K562 (cell line): ENCODE results near the gene AP1AR. TPM values are rescaled to one million over a fixed set of nuclear protein-coding genes. Genes with fewer than 3 reads are reported as not detected.

Source experiments
- ATAC-seq: fragments of 200-7000 bp; cut with Tn5 transposase; 3 replicates; pipeline ENCODE4 v1.9.1; 2020; ENCODE audit warnings: moderate library complexity
- BruUV-seq: library from RNA; stranded (reverse); fragments of 400-500 nt; replicated peaks from 2 replicates; lab custom pipeline; 2021; lab: Mats Ljungman, UMichigan
- CTCF ChIA-PET: fragments of 300-600 bp; formaldehyde crosslinking; extraction: SDS; loops from one replicate; lab custom pipeline; 2021; ENCODE audit warnings: low intra/inter-chr PET ratio; lab: Yijun Ruan, JAX
- POLR2A ChIA-PET: fragments of 300-600, 350-650 bp; sonication (Branson Sonifier 250); formaldehyde crosslinking; extraction: SDS; loops from one replicate; lab custom pipeline; 2021; ENCODE audit warnings: antibody characterized with exemption, inconsistent platforms; lab: Yijun Ruan, JAX
- DNase-seq, 4 experiments: peaks; one replicate each; pipeline versions ENCODE4 v3.0.0 to v3.0.0-alpha.2; 2011 to 2018; ENCODE audit warnings: low spot score in 3 of 4, mixed read lengths in 3 of 4; ENCODE audit errors: extremely low read depth in 1 of 4
- FAIRE-seq: peaks from 2 replicates; lab custom pipeline; 2011; peaks lifted over from hg19 to GRCh38; lab: Jason Lieb, UNC
- H2AFZ ChIP-seq: 2 replicates; pipeline ENCODE4 v1.6.0; 2011; ENCODE audit warnings: low read depth, low read length, control low read depth, inconsistent platforms
- H3K27ac ChIP-seq: fragments of 200-600 bp; 3 replicates; pipeline ENCODE4 v1.8.0; 2011; ENCODE audit warnings: low read depth, mild to moderate bottlenecking, control low read depth, inconsistent platforms, low read length, moderate library complexity, mixed read lengths; ENCODE audit errors: extremely low read depth
- H3K27me3 ChIP-seq, 2 experiments: fragments of 300-600 bp in 1 of 2; 2 replicates in 1 of 2; 3 replicates in 1 of 2; pipeline versions ENCODE4 v1.6.0 to v1.8.0; 2011; ENCODE audit warnings: inconsistent platforms in 2 of 2, low read length in 2 of 2, mild to moderate bottlenecking in 1 of 2, mixed read lengths in 1 of 2, moderate library complexity in 1 of 2; ENCODE audit not compliant: control insufficient read depth in 2 of 2, insufficient read depth in 2 of 2
- H3K36me3 ChIP-seq: fragments of 300-600 bp; 3 replicates; pipeline ENCODE4 v1.8.0; 2011; ENCODE audit warnings: mild to moderate bottlenecking, low read length, inconsistent platforms; ENCODE audit not compliant: control insufficient read depth, insufficient read depth
- H3K4me1 ChIP-seq, 2 experiments: fragments of 200-600 bp in 1 of 2; replicated peaks in 1 of 2; 2 replicates in 1 of 2; 3 replicates in 1 of 2; pipeline versions ENCODE4 v1.5.1 to v1.8.0; 2011; ENCODE audit warnings: inconsistent platforms in 2 of 2, low read length in 2 of 2, mild to moderate bottlenecking in 1 of 2, mixed read lengths in 1 of 2, moderate library complexity in 1 of 2; ENCODE audit not compliant: control insufficient read depth in 2 of 2, insufficient read depth in 2 of 2
- H3K4me2 ChIP-seq: 2 replicates; pipeline ENCODE4 v1.6.1; 2011; ENCODE audit warnings: low read length, control low read depth, inconsistent platforms, mixed read lengths; ENCODE audit not compliant: insufficient read depth
- H3K4me3 ChIP-seq: fragments of 200-600 bp; sonication (generic), shearing (Covaris generic); 2 replicates; pipeline ENCODE4 v1.5.1; 2016; ENCODE audit warnings: control low read depth, inconsistent platforms
- H3K79me2 ChIP-seq: fragments of 200-600 bp; 3 replicates; pipeline ENCODE4 v1.8.0; 2011; ENCODE audit warnings: low read length, inconsistent platforms; ENCODE audit not compliant: control insufficient read depth, insufficient read depth
- H3K9ac ChIP-seq, 2 experiments: 2 replicates each; pipeline versions ENCODE4 v1.6.0 to v1.6.1; 2011; ENCODE audit warnings: low read depth in 2 of 2, low read length in 2 of 2, control low read depth in 1 of 2, inconsistent platforms in 1 of 2, mild to moderate bottlenecking in 1 of 2, mixed read lengths in 1 of 2; ENCODE audit not compliant: insufficient read depth in 1 of 2
- H3K9me1 ChIP-seq: one replicate; pipeline ENCODE4 v1.6.0; 2011; ENCODE audit warnings: inconsistent platforms, mild to moderate bottlenecking, low read length, moderate library complexity; ENCODE audit not compliant: control insufficient read depth, insufficient read depth
- H3K9me3 ChIP-seq: replicated peaks from 2 replicates; pipeline ENCODE4 v1.5.1; 2011; ENCODE audit warnings: low read depth, low read length, inconsistent platforms; ENCODE audit not compliant: control insufficient read depth, insufficient read depth
- H4K20me1 ChIP-seq: replicated peaks from 2 replicates; pipeline ENCODE4 v1.6.1; 2011; ENCODE audit warnings: low read length, inconsistent platforms, mixed read lengths; ENCODE audit not compliant: control insufficient read depth, insufficient read depth
- BDP1 ChIP-seq: IDR thresholded peaks from 3 replicates; pipeline ENCODE4 v1.6.1; 2011; ENCODE audit not compliant: insufficient read length, insufficient read depth
- ETV1 ChIP-seq: fragments of 450-650 bp; conservative IDR thresholded peaks from 2 replicates; pipeline ENCODE4 v1.6.1; 2016; ENCODE audit warnings: missing genetic modification characterization, control low read depth, low read depth, missing compliant biosample characterization
- FOXJ3 ChIP-seq: sonication (generic); formaldehyde crosslinking; IDR thresholded peaks from 2 replicates; pipeline ENCODE4 v1.4.0; 2020; ENCODE audit warnings: mild to moderate bottlenecking, missing genetic modification reagents
- MXI1 ChIP-seq: IDR thresholded peaks from 2 replicates; pipeline ENCODE4 v1.6.1; 2011; ENCODE audit warnings: low read depth, mild to moderate bottlenecking, improper control_type of control experiment, low read length
- NFYB ChIP-seq: IDR thresholded peaks from 2 replicates; pipeline ENCODE4 v1.6.1; 2011; ENCODE audit warnings: mild to moderate bottlenecking, moderate library complexity; ENCODE audit not compliant: insufficient read length; ENCODE audit errors: extremely low read depth
- POLR2AphosphoS2 ChIP-seq: IDR thresholded peaks from 2 replicates; pipeline ENCODE4 v1.6.1; 2012; ENCODE audit warnings: low read length, improper control_type of control experiment
- SIN3B ChIP-seq: fragments of 450-650 bp; IDR thresholded peaks from 2 replicates; pipeline ENCODE4 v1.6.1; 2017; ENCODE audit warnings: low read depth, mild to moderate bottlenecking, moderate library complexity
- SMARCE1 ChIP-seq: fragments of 450-650 bp; IDR thresholded peaks from 2 replicates; pipeline ENCODE4 v1.7.1; 2016; ENCODE audit warnings: mild to moderate bottlenecking
- SRSF7 ChIP-seq: fragments of 200-400 bp; formaldehyde crosslinking; optimal IDR thresholded peaks from 2 replicates; pipeline ENCODE3; 2017; ENCODE audit warnings: mild to moderate bottlenecking, low read depth, low read length
- SRSF9 ChIP-seq: fragments of 200-400 bp; formaldehyde crosslinking; IDR thresholded peaks from 2 replicates; pipeline ENCODE4 v1.6.1; 2017; ENCODE audit warnings: low read depth, low read length, borderline replicate concordance
- ZNF232 ChIP-seq: sonication (generic); formaldehyde crosslinking; IDR thresholded peaks from 2 replicates; pipeline ENCODE4 v1.8.0; 2022; ENCODE audit warnings: mild to moderate bottlenecking, missing genetic modification reagents
- WGBS: fragments of 100-300 bp; shearing (Covaris generic); methylation state at CpG from one replicate; pipeline ENCODE4 v1.1.6; 2016; ENCODE audit warnings: low coverage, mixed read lengths; ENCODE audit not compliant: insufficient coverage; ENCODE audit errors: missing lambda C conversion rate; 5-methylcytosine and 5-hydroxymethylcytosine counted together
- in situ Hi-C: fragments of 300-500 bp; cut with MboI; formaldehyde crosslinking; loops from 4 replicates; pipeline ENCODE4 v1.15.0; 2018; ENCODE audit warnings: inconsistent platforms, mixed read lengths
- intact Hi-C: fragments of 100-400 bp; cut with micrococcal nuclease; formaldehyde crosslinking; loops from 2 replicates; pipeline ENCODE4 v1.14.2; 2022
- polyA plus RNA-seq, 8 experiments: library from polyadenylated mRNA; depleted of rRNA in 4 of 8; stranded (reverse) in 5 of 8; unstranded in 3 of 8; fragments of >200 nt; fragmentation: Nextera tagmentation in 2 of 8; fragmentation: Illumina TruSeq in 1 of 8; extraction: Ambion mirVana in 2 of 8; extraction: Trizol in 1 of 8; gene quantifications; 2 replicates each; pipeline versions ENCODE4 v1.2.1 to v1.2.3, GENCODE V29; 2011 to 2014; ENCODE audit warnings: inconsistent platforms in 1 of 8, missing spikeins in 1 of 8
- total RNA-seq, 7 experiments: library from RNA; depleted of rRNA in 6 of 7; stranded (reverse); fragments of >200 nt in 6 of 7; fragmentation: Illumina TruSeq in 2 of 7; extraction: Trizol in 2 of 7; gene quantifications; 2 replicates each; pipeline versions ENCODE4 v1.2.1 to v1.2.3, GENCODE V29; 2011 to 2021; ENCODE audit warnings: low replicate concordance in 1 of 7
- TF ChIP-seq, protein P1 (sequence below): sonication (generic); formaldehyde crosslinking; IDR thresholded peaks from 2 replicates; pipeline ENCODE4 v1.8.1; 2023; ENCODE audit warnings: mild to moderate bottlenecking, missing genetic modification reagents

AP1AR gene
- total and polyA plus RNA-seq, 9 of the 15 experiments (the other 6 are each of a cell fraction or from before 2014, with no cell fraction given), result 2.6 to 20.7 (median 12.2) TPM

- Histone ChIP-seq H3K9me1 (no peaks in the 10 kb centered on the region), H3K4me3 (no peak overlapping the region), H3K9ac (no peak overlapping the region), H3K79me2 (no peaks in the 10 kb centered on the region), H3K27me3 (no peaks in the 10 kb centered on the region), H2AFZ (no peak overlapping the region), H3K4me1 (no peaks in the 10 kb centered on the region), H3K4me2 (no peak overlapping the region), H3K36me3 (peaks cover 11% of the 10 kb centered on the region; the same call in 2 of the 3 replicates), H3K9me3 (no peaks in the 10 kb centered on the region), H3K27ac (no peak overlapping the region), H4K20me1 (peaks cover 4% of the 10 kb centered on the region; the same call in 1 of the 2 replicates)
- FAIRE-seq, result no peak
- WGBS, result 83% methylated on average over 3 of the region's 3 CpGs
- CTCF ChIA-PET, result no interaction called here
- no peak for ATAC-seq
- in situ Hi-C loops (no loop called here), intact Hi-C loops (no loop called here)
- POLR2A ChIA-PET, result interaction anchor here (1.3 kb wide), 1 partner anchor 10 kb away, joined by 4 read pairs; the partner anchor contains the start of gene TIFA
- BruUV-seq, result no TSS peak
- DNase-seq, result no peak
- TF ChIP-seq ETV1 (tag), result no peak
- TF ChIP-seq SMARCE1, result no peak
- TF ChIP-seq SRSF9, result no peak
- no peak for TF ChIP-seq NFYB
- TF ChIP-seq, protein P1, sequence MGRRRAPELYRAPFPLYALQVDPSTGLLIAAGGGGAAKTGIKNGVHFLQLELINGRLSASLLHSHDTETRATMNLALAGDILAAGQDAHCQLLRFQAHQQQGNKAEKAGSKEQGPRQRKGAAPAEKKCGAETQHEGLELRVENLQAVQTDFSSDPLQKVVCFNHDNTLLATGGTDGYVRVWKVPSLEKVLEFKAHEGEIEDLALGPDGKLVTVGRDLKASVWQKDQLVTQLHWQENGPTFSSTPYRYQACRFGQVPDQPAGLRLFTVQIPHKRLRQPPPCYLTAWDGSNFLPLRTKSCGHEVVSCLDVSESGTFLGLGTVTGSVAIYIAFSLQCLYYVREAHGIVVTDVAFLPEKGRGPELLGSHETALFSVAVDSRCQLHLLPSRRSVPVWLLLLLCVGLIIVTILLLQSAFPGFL (CRISPR knock-in tag), result no peak
- no peak for TF ChIP-seq FOXJ3 (CRISPR knock-in tag)
- no peak for TF ChIP-seq ZNF232 (CRISPR knock-in tag)
- TF ChIP-seq SRSF7, result no peak
- TF ChIP-seq POLR2AphosphoS2, result no peak
- TF ChIP-seq BDP1, result no peak
- TF ChIP-seq MXI1, result no peak
- TF ChIP-seq SIN3B, result no peak
These were observed 44.5 kb downstream of the AP1AR start for GRCh38 chr4:112276113-112276512.
